MM.1S (cell line): ENCODE results near the gene EFCAB7.

Source experiments
- DNase-seq: peaks from one replicate; pipeline ENCODE4 v3.0.0-alpha.2; 2015
- H2AFZ ChIP-seq: fragments of 300-600 bp; sonication (generic); 2 replicates; pipeline ENCODE4 v1.6.0; 2016; ENCODE audit warnings: antibody characterized with exemption, low read length
- H3F3A ChIP-seq: fragments of 300-600 bp; sonication (generic); 2 replicates; pipeline ENCODE4 v1.6.1; 2016; ENCODE audit warnings: mild to moderate bottlenecking, antibody characterized with exemption, low read length, moderate library complexity, mixed read lengths; ENCODE audit not compliant: insufficient read depth
- H3K27ac ChIP-seq: fragments of 300-600 bp; sonication (generic); 2 replicates; pipeline ENCODE4 v1.5.1; 2016; ENCODE audit warnings: mild to moderate bottlenecking, low read length
- H3K27me3 ChIP-seq: fragments of 300-600 bp; sonication (generic); replicated peaks from 2 replicates; pipeline ENCODE4 v1.6.0; 2016; ENCODE audit warnings: low read length; ENCODE audit not compliant: insufficient read depth
- H3K36me3 ChIP-seq: fragments of 300-600 bp; sonication (generic); replicated peaks from 2 replicates; pipeline ENCODE4 v1.6.1; 2016; ENCODE audit warnings: mild to moderate bottlenecking, low read length, mixed read lengths; ENCODE audit not compliant: insufficient read depth
- H3K4me1 ChIP-seq: fragments of 300-600 bp; sonication (generic); 2 replicates; pipeline ENCODE4 v1.6.1; 2016; ENCODE audit warnings: low read length, mixed read lengths
- H3K4me2 ChIP-seq: fragments of 300-600 bp; sonication (generic); 2 replicates; pipeline ENCODE4 v1.6.0; 2016; ENCODE audit warnings: low read depth, low read length
- H3K4me3 ChIP-seq: fragments of 300-600 bp; sonication (generic); 2 replicates; pipeline ENCODE4 v1.5.1; 2016; ENCODE audit warnings: low read length, mixed read lengths
- H3K79me2 ChIP-seq: fragments of 300-600 bp; sonication (generic); 2 replicates; pipeline ENCODE4 v1.6.1; 2016; ENCODE audit warnings: mixed run types, low read length, mixed read lengths
- H3K9ac ChIP-seq: fragments of 300-600 bp; sonication (generic); 2 replicates; pipeline ENCODE4 v1.6.1; 2016; ENCODE audit warnings: low read length, mixed read lengths
- H3K9me2 ChIP-seq: fragments of 300-600 bp; sonication (generic); replicated peaks from 2 replicates; pipeline ENCODE4 v1.6.1; 2016; ENCODE audit warnings: mild to moderate bottlenecking, low read length, mixed read lengths; ENCODE audit not compliant: insufficient read depth
- H3K9me3 ChIP-seq: fragments of 300-600 bp; sonication (generic); replicated peaks from 2 replicates; pipeline ENCODE4 v1.6.1; 2016; ENCODE audit warnings: mild to moderate bottlenecking, low read length, mixed read lengths; ENCODE audit not compliant: insufficient read depth
- H4K20me1 ChIP-seq: fragments of 300-600 bp; sonication (generic); 2 replicates; pipeline ENCODE4 v1.6.1; 2016; ENCODE audit warnings: mild to moderate bottlenecking, low read length, moderate library complexity, mixed read lengths; ENCODE audit not compliant: insufficient read depth
- EZH2 ChIP-seq: fragments of 300-600 bp; sonication (generic); optimal IDR thresholded peaks from 2 replicates; pipeline ENCODE3; 2017; ENCODE audit warnings: low read depth, mild to moderate bottlenecking, antibody characterized with exemption, low read length, mixed read lengths
- EZH2phosphoT487 ChIP-seq: fragments of 300-600 bp; sonication (generic); IDR thresholded peaks from 2 replicates; pipeline ENCODE4 v1.6.1; 2018; ENCODE audit warnings: antibody characterized with exemption, low read length
- TF ChIP-seq, protein P1 (sequence below): fragments of 300-600 bp; sonication (generic); IDR thresholded peaks from 2 replicates; pipeline ENCODE4 v1.5.1; 2016; ENCODE audit warnings: antibody characterized with exemption, low read length, mixed read lengths

Gene EFCAB7

DNA sequence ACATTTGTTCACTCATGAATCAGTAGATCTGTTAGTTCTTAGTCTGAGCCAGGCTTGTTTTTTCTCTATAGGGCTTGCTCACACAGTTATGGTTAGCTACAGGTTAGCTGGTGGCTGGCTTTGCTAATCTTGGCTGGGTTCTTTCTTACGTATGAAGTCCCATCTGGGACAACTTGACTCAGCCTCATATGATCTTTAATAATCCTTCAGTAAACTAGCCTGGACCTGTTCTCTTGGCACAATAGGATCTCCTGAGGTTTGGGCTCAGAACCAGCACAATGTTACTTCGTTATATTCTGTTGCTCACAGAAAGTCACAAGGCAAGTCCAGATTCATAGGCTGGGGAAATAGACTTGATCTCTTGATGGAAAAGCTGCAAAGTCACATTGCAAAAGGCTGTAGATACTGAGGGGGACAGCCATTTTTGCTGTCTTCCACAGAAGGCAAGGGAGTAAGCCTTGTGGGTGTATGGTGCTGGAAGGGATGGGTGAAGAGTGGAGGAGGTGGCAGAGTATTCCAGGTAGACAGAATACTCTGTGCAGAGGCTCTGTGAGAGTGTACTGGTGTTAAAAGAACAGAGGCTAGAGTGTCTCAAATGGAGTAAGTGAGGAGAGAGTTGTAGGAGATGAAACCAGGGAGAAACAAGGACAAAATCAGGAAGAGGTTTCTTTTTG is 24.4 kb downstream of the EFCAB7 start:
- H3K36me3 ChIP-seq = no peaks in the 10 kb centered on the region
- H3K27ac ChIP-seq = no peak overlapping the region
- H3F3A ChIP-seq = no peaks in the 10 kb centered on the region; the same call in 1 of the 2 replicates
- no peak overlapping the region for H3K4me3 ChIP-seq
- DNase-seq = no peak
- H3K9ac ChIP-seq = no peak overlapping the region
- no peaks in the 10 kb centered on the region for H3K27me3 ChIP-seq
- H4K20me1 ChIP-seq = no peaks in the 10 kb centered on the region
- H3K9me3 ChIP-seq = no peaks in the 10 kb centered on the region
- H3K79me2 ChIP-seq = no peaks in the 10 kb centered on the region
- H3K9me2 ChIP-seq = no peaks in the 10 kb centered on the region
- TF ChIP-seq EZH2 (no peak), EZH2phosphoT487 (no peak)
- TF ChIP-seq, protein P1, sequence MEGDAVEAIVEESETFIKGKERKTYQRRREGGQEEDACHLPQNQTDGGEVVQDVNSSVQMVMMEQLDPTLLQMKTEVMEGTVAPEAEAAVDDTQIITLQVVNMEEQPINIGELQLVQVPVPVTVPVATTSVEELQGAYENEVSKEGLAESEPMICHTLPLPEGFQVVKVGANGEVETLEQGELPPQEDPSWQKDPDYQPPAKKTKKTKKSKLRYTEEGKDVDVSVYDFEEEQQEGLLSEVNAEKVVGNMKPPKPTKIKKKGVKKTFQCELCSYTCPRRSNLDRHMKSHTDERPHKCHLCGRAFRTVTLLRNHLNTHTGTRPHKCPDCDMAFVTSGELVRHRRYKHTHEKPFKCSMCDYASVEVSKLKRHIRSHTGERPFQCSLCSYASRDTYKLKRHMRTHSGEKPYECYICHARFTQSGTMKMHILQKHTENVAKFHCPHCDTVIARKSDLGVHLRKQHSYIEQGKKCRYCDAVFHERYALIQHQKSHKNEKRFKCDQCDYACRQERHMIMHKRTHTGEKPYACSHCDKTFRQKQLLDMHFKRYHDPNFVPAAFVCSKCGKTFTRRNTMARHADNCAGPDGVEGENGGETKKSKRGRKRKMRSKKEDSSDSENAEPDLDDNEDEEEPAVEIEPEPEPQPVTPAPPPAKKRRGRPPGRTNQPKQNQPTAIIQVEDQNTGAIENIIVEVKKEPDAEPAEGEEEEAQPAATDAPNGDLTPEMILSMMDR = no peak
- H3K4me1 ChIP-seq = no peaks in the 10 kb centered on the region
- H3K4me2 ChIP-seq = no peak overlapping the region
- H2AFZ ChIP-seq = no peak overlapping the region

DNA sequence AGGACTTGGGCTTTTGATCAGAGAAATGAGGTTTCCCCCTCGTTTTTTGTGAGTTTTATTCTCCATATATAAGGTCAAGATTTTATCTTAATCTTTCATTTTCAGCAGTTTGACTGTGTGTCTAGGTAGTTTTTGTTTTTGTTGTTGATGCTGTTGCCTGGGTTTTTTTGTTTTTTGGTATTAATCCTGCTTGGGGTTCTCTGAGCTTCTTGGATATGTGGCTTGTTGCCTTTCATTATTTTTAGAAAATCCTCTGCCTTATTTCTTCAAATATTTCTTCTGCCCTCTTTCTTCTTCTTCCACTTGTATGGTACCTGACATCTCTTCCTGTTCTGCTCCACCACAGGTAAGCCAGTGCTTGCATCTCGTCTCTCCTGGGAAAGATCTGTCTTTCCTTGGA is 25.0 kb downstream of the EFCAB7 start:
- no peaks in the 10 kb centered on the region for H4K20me1 ChIP-seq
- H3K9ac ChIP-seq = no peak overlapping the region
- H3F3A ChIP-seq = no peaks in the 10 kb centered on the region; the same call in 1 of the 2 replicates
- H3K27ac ChIP-seq = no peak overlapping the region
- no peak for TF ChIP-seq EZH2phosphoT487
- TF ChIP-seq EZH2 = no peak
- TF ChIP-seq, protein P1 = no peak
- no peak for DNase-seq
- H3K4me1 ChIP-seq = no peaks in the 10 kb centered on the region
- H3K9me3 ChIP-seq = no peaks in the 10 kb centered on the region
- no peak overlapping the region for H2AFZ ChIP-seq
- no peak overlapping the region for H3K4me3 ChIP-seq
- no peaks in the 10 kb centered on the region for H3K79me2 ChIP-seq
- H3K27me3 ChIP-seq = no peaks in the 10 kb centered on the region
- H3K9me2 ChIP-seq = no peaks in the 10 kb centered on the region
- no peak overlapping the region for H3K4me2 ChIP-seq
- H3K36me3 ChIP-seq = no peaks in the 10 kb centered on the region

DNA sequence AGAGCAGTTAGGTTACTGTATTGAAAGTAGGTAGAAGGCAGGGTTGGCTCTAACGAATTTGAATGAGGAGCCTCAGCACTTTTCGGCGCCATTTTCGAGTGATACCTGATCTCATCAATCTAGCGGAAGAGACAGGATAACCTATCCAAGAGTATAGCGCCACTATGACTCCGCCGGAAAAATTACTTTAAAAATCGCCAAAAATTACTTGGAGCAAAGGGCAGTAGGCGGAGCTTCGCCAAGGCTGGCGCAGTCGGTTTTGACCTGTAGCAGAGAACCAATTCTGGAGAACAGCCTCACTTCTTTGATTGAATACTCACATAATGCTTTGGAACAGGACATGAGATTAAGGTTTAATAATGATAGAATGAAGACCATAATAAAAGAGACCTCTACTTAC is 25.6 kb downstream of the EFCAB7 start:
- no peak overlapping the region for H3K27ac ChIP-seq
- TF ChIP-seq EZH2phosphoT487 = no peak
- no peaks in the 10 kb centered on the region for H4K20me1 ChIP-seq
- no peaks in the 10 kb centered on the region for H3K4me1 ChIP-seq
- H3K9me3 ChIP-seq = no peaks in the 10 kb centered on the region
- no peaks in the 10 kb centered on the region for H3K79me2 ChIP-seq
- DNase-seq = no peak
- H3K27me3 ChIP-seq = no peaks in the 10 kb centered on the region
- no peaks in the 10 kb centered on the region for H3K36me3 ChIP-seq
- H3K9ac ChIP-seq = no peak overlapping the region
- no peak overlapping the region for H3K4me2 ChIP-seq
- no peak overlapping the region for H2AFZ ChIP-seq
- H3F3A ChIP-seq = no peaks in the 10 kb centered on the region; the same call in 1 of the 2 replicates
- no peaks in the 10 kb centered on the region for H3K9me2 ChIP-seq
- no peak overlapping the region for H3K4me3 ChIP-seq

- H3K79me2 ChIP-seq = no peaks in the 10 kb centered on the region
- TF ChIP-seq EZH2phosphoT487 (no peak), EZH2 (no peak)
- TF ChIP-seq, protein P1 = no peak
Measured at GRCh38 chr1:63555480-63555879, 32.2 kb downstream of the EFCAB7 start.

More at GRCh38 chr1:63555480-63555879, 32.2 kb downstream of the EFCAB7 start:
- no peak for DNase-seq
- no peaks in the 10 kb centered on the region for H3K9me3 ChIP-seq
- no peak overlapping the region for H3K9ac ChIP-seq
- no peak overlapping the region for H3K27ac ChIP-seq
- H3K36me3 ChIP-seq = no peaks in the 10 kb centered on the region
- no peak overlapping the region for H2AFZ ChIP-seq
- no peaks in the 10 kb centered on the region for H4K20me1 ChIP-seq
- H3K9me2 ChIP-seq = no peaks in the 10 kb centered on the region
- H3K4me2 ChIP-seq = no peak overlapping the region
- H3K4me3 ChIP-seq = no peak overlapping the region
- no peaks in the 10 kb centered on the region for H3K27me3 ChIP-seq
- no peaks in the 10 kb centered on the region for H3K4me1 ChIP-seq
- H3F3A ChIP-seq = no peaks in the 10 kb centered on the region
